Heart left ventricle (tissue), 16 donors: Measurements from ENCODE around the gene PRRT4. TPM values are rescaled to one million over a fixed set of nuclear protein-coding genes. Genes with fewer than 3 reads are reported as not detected.

Experiments used
- ATAC-seq, 4 donors: fragments of 200-7000 bp; cut with Tn5 transposase; one replicate each; pipeline ENCODE4 v1.9.1; 2020 to 2022; ENCODE audit warnings: moderate library complexity in 4 of 4, mild to moderate bottlenecking in 3 of 4, moderate number of reproducible peaks in 1 of 4
- DNase-seq, 5 donors: peaks; one replicate each; pipeline ENCODE4 v3.0.0-alpha.2; 2020
- H3K27ac ChIP-seq, 12 donors: fragments of 200-600 bp; sonication (generic) in 4 of 12; one replicate each; pipeline versions ENCODE4 v1.5.0 to v1.8.0; 2016 to 2022; ENCODE audit warnings: mild to moderate bottlenecking in 2 of 12
- H3K27me3 ChIP-seq, 9 donors: fragments of 200-600 bp; sonication (generic) in 2 of 9; one replicate each; pipeline versions ENCODE4 v1.5.1 to v1.8.0; 2016 to 2022; ENCODE audit warnings: mild to moderate bottlenecking in 3 of 9
- H3K36me3 ChIP-seq, 9 donors: fragments of 200-600 bp; sonication (generic) in 2 of 9; one replicate each; pipeline versions ENCODE4 v1.5.0 to v1.8.0; 2018 to 2022; ENCODE audit warnings: mild to moderate bottlenecking in 2 of 9
- H3K4me1 ChIP-seq, 12 donors: fragments of 200-600 bp; sonication (generic) in 4 of 12; one replicate each; pipeline versions ENCODE4 v1.5.0 to v1.8.0; 2016 to 2022; ENCODE audit warnings: mild to moderate bottlenecking in 3 of 12
- H3K4me3 ChIP-seq, 12 donors: fragments of 200-600 bp; sonication (generic) in 4 of 12; one replicate each; pipeline versions ENCODE4 v1.5.0 to v1.8.0; 2017 to 2022; ENCODE audit warnings: mild to moderate bottlenecking in 9 of 12, moderate library complexity in 4 of 12
- H3K9me3 ChIP-seq, 12 donors: fragments of 200-600 bp; sonication (generic) in 4 of 12; one replicate each; pipeline versions ENCODE4 v1.5.0 to v1.8.0; 2016 to 2022; ENCODE audit warnings: mild to moderate bottlenecking in 1 of 12
- CTCF ChIP-seq, 12 donors: fragments of 200-600 bp; sonication (generic) in 4 of 12; IDR thresholded peaks; one replicate each; pipeline versions ENCODE4 v1.5.0 to v1.8.0; 2018 to 2022; ENCODE audit warnings: antibody characterized with exemption in 12 of 12, mild to moderate bottlenecking in 5 of 12
- POLR2A ChIP-seq, 2 donors: fragments of 450-650 bp; IDR thresholded peaks; one replicate each; pipeline ENCODE4 v1.6.1; 2017; ENCODE audit warnings: antibody characterized with exemption in 2 of 2, mild to moderate bottlenecking in 2 of 2, moderate library complexity in 2 of 2
- WGBS, 4 donors: extraction: QIAGEN DNeasy Blood & Tissue Kit in 2 of 4; methylation state at CpG; one replicate each; pipeline versions ENCODE4 v1.1.5 to v1.1.7; 2013 to 2018; 5-methylcytosine and 5-hydroxymethylcytosine counted together
- intact Hi-C, 10 donors: fragments of 100-400 bp; cut with DNase I; formaldehyde crosslinking; loops; one replicate each; pipeline versions ENCODE4 v1.11.1 to v1.14.2; 2022
- polyA plus RNA-seq, 2 donors: library from polyadenylated mRNA; stranded (reverse); fragments of 200-250 nt; gene quantifications; one replicate each; pipeline ENCODE4 v1.2.3, GENCODE V29; 2013
- total RNA-seq, 9 donors: library from RNA; depleted of rRNA in 2 of 9; stranded (reverse); fragments of >200 nt in 2 of 9; fragmentation: NEBNext Ultra II Directional in 3 of 9; extraction: Animal tissue kit (Norgen Biotek cat#: 25700) in 3 of 9; gene quantifications; one replicate each; pipeline versions ENCODE4 v1.1.0 to v1.2.4, GENCODE V29; 2016 to 2023
- donor health status: ischemic (EF 13 %, LVEDD 7.1; RV severe dilation, severe dysfunction).
- donor health status: healthy with polysubstance abuse.
- donor health status: DM: no; HTN: yes; CAD: no.
- donor health status: DM: no; HTN: no; CAD: no.
- donor health status: ischemic (EF 25% LVEDD 6.9; RV normal size, moderate dysfunction).
- donor health status: ischemic (EF 25% LVEDD 5.7; RV mildly dilated, moderate dysfunction).
- donor health status: healthy.
- donor health status: DM: yes; HTN: yes; CAD: no.
- donor health status: ischemic (EF 35%, LVEDD 5.7; RV mildly dilated, moderate dysfunction).
- donor health status: nonischemic (EF 11% LVEDD 7.7; RV severe dilation, severe dysfunction).
- donor health status: DM: yes; HTN: yes; CAD: no.
- donor health status: PGD.
- donor health status: ischemic (EF 29% LVEDD 5.4; RV normal size, mild dysfunction).
- donor health status: nonischemic (EF 23%, LVEDD 6.1; RV moderate dilation, normal function).

PRRT4 gene
- total and polyA plus RNA-seq, 11 donors: 0.31 to 3.1 (median 1.9) TPM

GRCh38 chr7:128323040-128323439, 38.5 kb downstream of the PRRT4 start:
- no peak for TF ChIP-seq CTCF (IDR thresholded peaks at IDR 0.05)
- TF ChIP-seq POLR2A (IDR thresholded peaks at IDR 0.05): no peak
- peak in 3 of 4 donors; percentile 14 to 38 (median 21) for ATAC-seq
- intact Hi-C loops: no loop called here
- Histone ChIP-seq H3K36me3 (peaks cover 0 to 100% (median 92%) of the 10 kb centered on the region in 9 donors), H3K9me3 (no peaks in the 10 kb centered on the region), H3K27ac (peak overlapping the region; percentile 44 to 87 (median 78)), H3K4me3 (no peak overlapping the region), H3K27me3 (no peaks in the 10 kb centered on the region), H3K4me1 (peaks cover 0 to 22% (median 10%) of the 10 kb centered on the region in 12 donors)
- no peak for DNase-seq

DNA sequence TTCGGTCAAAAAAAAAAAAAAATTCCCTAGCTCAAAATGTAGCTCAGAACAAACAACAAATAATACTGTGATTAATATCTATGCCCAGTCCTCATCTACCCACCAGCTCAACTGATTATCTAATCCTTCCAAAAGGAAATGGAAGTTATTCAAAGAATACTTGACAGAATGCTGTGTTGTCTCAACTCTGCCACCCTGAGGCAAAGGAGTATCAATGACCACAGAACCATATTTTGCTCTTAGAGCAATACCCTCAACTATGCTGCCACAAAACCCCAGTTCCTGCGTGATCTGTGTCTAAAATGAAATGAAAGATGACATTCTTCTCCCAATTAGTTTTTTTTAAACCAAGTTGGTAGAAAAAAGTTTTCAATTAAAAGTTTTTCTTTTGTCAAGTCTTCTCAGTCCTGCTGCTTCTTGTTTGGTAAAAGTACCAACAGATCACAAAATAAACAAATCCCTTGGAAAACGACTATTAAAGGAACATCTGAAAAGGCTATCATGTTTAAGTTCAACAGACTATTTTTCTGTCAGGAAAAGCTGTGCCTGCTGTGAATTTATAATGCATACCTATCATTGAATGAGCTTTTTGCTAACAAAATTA, 39.3 kb downstream of the PRRT4 start:
- Histone ChIP-seq H3K27ac (peak overlapping the region in 11 of 12 donors; percentile 19 to 87 (median 78)), H3K4me3 (no peak overlapping the region), H3K36me3 (peaks cover 0 to 100% (median 93%) of the 10 kb centered on the region in 9 donors), H3K27me3 (no peaks in the 10 kb centered on the region), H3K9me3 (no peaks in the 10 kb centered on the region), H3K4me1 (peaks cover 0 to 22% (median 10%) of the 10 kb centered on the region in 12 donors)
- intact Hi-C loops: no loop called here
- ATAC-seq (peak in 2 of 4 donors; percentile 2 to 32), DNase-seq (no peak)
- no peak for TF ChIP-seq POLR2A (IDR thresholded peaks at IDR 0.05)
- peak in 7 of 12 donors; percentile 28 to 54 (median 35) for TF ChIP-seq CTCF (IDR thresholded peaks at IDR 0.05)
- WGBS, 4 donors: 70 to 77% (median 75%) methylated on average over 3 of the region's 3 CpGs

GRCh38 chr7:128321044-128321422, 40.5 kb downstream of the PRRT4 start:
- Histone ChIP-seq H3K4me3 (no peak overlapping the region), H3K27me3 (no peaks in the 10 kb centered on the region), H3K4me1 (peaks cover 0 to 22% (median 10%) of the 10 kb centered on the region in 12 donors), H3K9me3 (no peaks in the 10 kb centered on the region), H3K27ac (no peak overlapping the region), H3K36me3 (peaks cover 0 to 100% (median 92%) of the 10 kb centered on the region in 9 donors)
- no peak for ATAC-seq
- DNase-seq: no peak
- 79 to 90% (median 87%) methylated on average over 4 to 5 of the region's 5 CpGs for WGBS, 4 donors
- intact Hi-C loops: no loop called here
- TF ChIP-seq POLR2A (IDR thresholded peaks at IDR 0.05) (no peak), CTCF (IDR thresholded peaks at IDR 0.05) (no peak)

- Histone ChIP-seq H3K9me3 (no peaks in the 10 kb centered on the region), H3K4me3 (no peak overlapping the region), H3K4me1 (peaks cover 0 to 15% (median 4%) of the 10 kb centered on the region in 12 donors), H3K36me3 (peaks cover 0 to 100% (median 90%) of the 10 kb centered on the region in 9 donors), H3K27me3 (no peaks in the 10 kb centered on the region), H3K27ac (no peak overlapping the region)
- intact Hi-C loops: no loop called here
- DNase-seq: no peak
- WGBS, 4 donors: 74 to 81% (median 78%) methylated on average over 5 of the region's 5 CpGs
- no peak for ATAC-seq
- TF ChIP-seq CTCF (IDR thresholded peaks at IDR 0.05) (no peak), POLR2A (IDR thresholded peaks at IDR 0.05) (no peak)
Measured at GRCh38 chr7:128318691-128319090, 42.8 kb downstream of the PRRT4 start.
